Keratinocyte (primary cell): ENCODE results near the gene ERVK3-1. TPM values are rescaled to one million over a fixed set of nuclear protein-coding genes. Genes with fewer than 3 reads are reported as not detected.
A peak's percentile ranks its signal among the peaks of the same experiment; 100 is the strongest.
"Not testable (repeated sequence)": the region's sequence is repeated elsewhere in the genome, so short reads cannot be mapped to it uniquely, and the experiment has no call there.

Experiments used
- DNase-seq: peaks from one replicate; pipeline ENCODE4 v3.0.0-alpha.2; 2011; ENCODE audit warnings: low read depth, missing footprints, low spot score
- FAIRE-seq: peaks from 2 replicates; lab custom pipeline; 2011; peaks lifted over from hg19 to GRCh38; lab: Jason Lieb, UNC
- H2AFZ ChIP-seq: 2 replicates; pipeline ENCODE4 v1.6.0; 2012; ENCODE audit warnings: low read length, control low read depth, inconsistent platforms; ENCODE audit not compliant: control insufficient read depth
- H3K27ac ChIP-seq: 2 replicates; pipeline ENCODE4 v1.5.1; 2011; ENCODE audit warnings: low read length; ENCODE audit not compliant: control insufficient read depth, insufficient read depth
- H3K27me3 ChIP-seq: 3 replicates; pipeline ENCODE4 v1.6.0; 2011; ENCODE audit warnings: low read length; ENCODE audit not compliant: control insufficient read depth, insufficient read depth; ENCODE audit errors: extremely low read depth
- H3K36me3 ChIP-seq, 2 experiments: 2 replicates in 1 of 2; 3 replicates in 1 of 2; pipeline ENCODE4 v1.5.1; 2011; ENCODE audit warnings: low read length in 2 of 2, mild to moderate bottlenecking in 1 of 2; ENCODE audit not compliant: control insufficient read depth in 2 of 2, insufficient read depth in 2 of 2; ENCODE audit errors: extremely low read depth in 1 of 2
- H3K4me1 ChIP-seq: 3 replicates; pipeline ENCODE4 v1.5.1; 2011; ENCODE audit warnings: low read length; ENCODE audit not compliant: control insufficient read depth, insufficient read depth; ENCODE audit errors: extremely low read depth
- H3K4me2 ChIP-seq: 3 replicates; pipeline ENCODE4 v1.6.0; 2011; ENCODE audit warnings: low read depth, low read length; ENCODE audit not compliant: control insufficient read depth, insufficient read depth; ENCODE audit errors: extremely low read depth
- H3K4me3 ChIP-seq, 3 experiments: fragments of 200-600 bp in 1 of 3; sonication (generic) in 1 of 3; 2 replicates in 2 of 3; 3 replicates in 1 of 3; pipeline ENCODE4 v1.5.1; 2011 to 2016; ENCODE audit warnings: low read length in 3 of 3, mild to moderate bottlenecking in 3 of 3, control low read depth in 2 of 3, inconsistent platforms in 1 of 3, low read depth in 1 of 3, mixed read lengths in 1 of 3, mixed run types in 1 of 3, moderate library complexity in 1 of 3; ENCODE audit not compliant: control insufficient read depth in 2 of 3, insufficient read depth in 2 of 3; ENCODE audit errors: extremely low read depth in 1 of 3
- H3K79me2 ChIP-seq: 2 replicates; pipeline ENCODE4 v1.6.0; 2012; ENCODE audit warnings: low read length; ENCODE audit not compliant: control insufficient read depth, insufficient read depth
- H3K9ac ChIP-seq: 3 replicates; pipeline ENCODE4 v1.6.0; 2011; ENCODE audit warnings: low read length; ENCODE audit not compliant: control insufficient read depth, insufficient read depth; ENCODE audit errors: extremely low read depth
- H3K9me1 ChIP-seq: 3 replicates; pipeline ENCODE4 v1.6.0; 2011; ENCODE audit warnings: low read length; ENCODE audit not compliant: control insufficient read depth, insufficient read depth; ENCODE audit errors: extremely low read depth
- H3K9me3 ChIP-seq: 2 replicates; pipeline ENCODE4 v1.5.1; 2012; ENCODE audit warnings: low read depth, low read length; ENCODE audit not compliant: control insufficient read depth
- H4K20me1 ChIP-seq: 3 replicates; pipeline ENCODE4 v1.6.0; 2011; ENCODE audit warnings: low read length; ENCODE audit not compliant: control insufficient read depth, insufficient read depth; ENCODE audit errors: extremely low read depth
- CTCF ChIP-seq, 3 experiments: IDR thresholded peaks in 1 of 3; conservative IDR thresholded peaks in 1 of 3; optimal IDR thresholded peaks in 1 of 3; 2 replicates in 2 of 3; 3 replicates in 1 of 3; pipeline versions ENCODE3 to v1.5.1; 2011; ENCODE audit warnings: low read length in 3 of 3, mild to moderate bottlenecking in 3 of 3, moderate library complexity in 2 of 3, control low read depth in 1 of 3, inconsistent platforms in 1 of 3; ENCODE audit not compliant: insufficient read depth in 2 of 3; ENCODE audit errors: extremely low read depth in 1 of 3
- EZH2 ChIP-seq: IDR thresholded peaks from one replicate; pipeline ENCODE4 v1.6.1; 2012; ENCODE audit warnings: inconsistent platforms, mild to moderate bottlenecking, low read length, moderate library complexity
- dilution Hi-C: fragments of 300-500 bp; cut with MboI; formaldehyde crosslinking; loops from one replicate; pipeline ENCODE4 v1.7.0; 2020; ENCODE audit warnings: low sequenced_read_pairs; ENCODE audit not compliant: extremely low pct_ligation_motif_present
- polyA minus RNA-seq, 3 experiments: library from RNA; depleted of rRNA, polyadenylated mRNA; stranded (reverse); fragments of >200 nt; gene quantifications; 1 replicate in 1 of 3; 2 replicates in 1 of 3; 3 replicates in 1 of 3; pipeline ENCODE4 v1.2.3, GENCODE V29; 2011
- polyA plus RNA-seq, 5 experiments: library from polyadenylated mRNA; depleted of rRNA in 3 of 5; stranded (reverse) in 3 of 5; stranded (forward) in 1 of 5; unstranded in 1 of 5; fragments of >200 nt; gene quantifications; 1 replicate in 1 of 5; 2 replicates in 3 of 5; 3 replicates in 1 of 5; pipeline versions ENCODE4 v1.2.1 to v1.2.3, GENCODE V29; 2011 to 2012; ENCODE audit warnings: missing spikeins in 2 of 5, low read depth in 1 of 5, low replicate concordance in 1 of 5

Gene ERVK3-1
- polyA plus RNA-seq = 42.5 to 48.6 TPM (median 44.8 TPM) in 3 replicates
- polyA plus RNA-seq (2011; ENCODE audit: low read depth) = 95.8 TPM
- 31.4 and 34.7 TPM in 2 replicates for polyA plus RNA-seq (2011; cell fraction: cytosol; rRNA removed)
- 67.3 and 77.7 TPM in 2 replicates for polyA plus RNA-seq (2011; cell fraction: nucleus; rRNA removed)
- 38.3 and 47.8 TPM in 2 replicates for polyA plus RNA-seq (2012; ENCODE audit: low replicate concordance)
- polyA minus RNA-seq = 16.5 to 24.7 TPM (median 22.6 TPM) in 3 replicates
- 7.3 TPM for polyA minus RNA-seq (2011; cell fraction: cytosol; rRNA and poly(A)+ RNA removed)
- polyA minus RNA-seq (2011; cell fraction: nucleus; rRNA and poly(A)+ RNA removed) = 14.1 and 17.4 TPM in 2 replicates

- Histone ChIP-seq H3K4me1 (peaks cover 13% of the 10 kb centered on the region), H3K27ac (peak within 1 kb of the TSS; percentile 76), H3K9me1 (no peaks in the 10 kb centered on the region), H3K9ac (peak within 1 kb of the TSS; percentile 86), H3K4me2 (peak within 1 kb of the TSS; percentile 98), H3K27me3 (no peaks in the 10 kb centered on the region), H3K9me3 (no peaks in the 10 kb centered on the region), H3K79me2 (peaks cover 38% of the 10 kb centered on the region), H3K4me3 (peak within 1 kb of the TSS; percentile 90 to 95 (median 91)), H2AFZ (peak within 1 kb of the TSS; percentile 98), H4K20me1 (no peaks in the 10 kb centered on the region), H3K36me3 (peaks cover 9 to 23% of the 10 kb centered on the region in 2 experiments)
- DNase-seq (peak; percentile 81), FAIRE-seq (peak; percentile 85)
- no peak for TF ChIP-seq CTCF (optimal IDR thresholded peaks at IDR 0.05 in 1 of 3, IDR thresholded peaks at IDR 0.05 in 1 of 3, conservative IDR thresholded peaks at IDR 0.05 in 1 of 3; ENCODE audit: extremely low read depth in 1 of 3, insufficient read depth in 2 of 3, low read length in 3 of 3)
- TF ChIP-seq EZH2 = no peak
- dilution Hi-C loops = no loop called here
Observed at GRCh38 chr19:58305065-58305931, at the start of gene ERVK3-1. ERVK3-1 (plus strand) TSS chr19:58305377; CDS start chr19:58312169, 6,792 bp downstream.

- H3K4me2 ChIP-seq, H3K4me1 ChIP-seq, H3K79me2 ChIP-seq, dilution Hi-C loops, H2AFZ ChIP-seq, H3K4me3 ChIP-seq, DNase-seq, H3K27ac ChIP-seq, H3K9me1 ChIP-seq, H4K20me1 ChIP-seq, H3K9ac ChIP-seq, FAIRE-seq, H3K27me3 ChIP-seq: not testable (repeated sequence)
- Histone ChIP-seq H3K36me3 (peaks cover 30 to 42% of the 10 kb centered on the region in 2 experiments), H3K9me3 (peaks cover 77% of the 10 kb centered on the region)
Observed at GRCh38 chr19:58258259-58258658, 46.9 kb upstream of the ERVK3-1 start.
